ENCODE data around the gene WDR7.

WDR7 gene

GRCh38 chr18:57081899-57082298 is 430.7 kb downstream of the WDR7 start:
- WGBS, 2 donors (ENCODE audit: extremely low coverage in 2 of 2, insufficient read length in 2 of 2, insufficient replicate concordance in 1 of 2) = no CpG with 5 or more reads among the region's 10 CpGs

GRCh38 chr18:57083485-57083884 is 432.3 kb downstream of the WDR7 start:
- no peak overlapping the region for H3K27ac ChIP-seq (replicated peaks; ENCODE audit: low read length)
- no peak overlapping the region for H3K14ac ChIP-seq (ENCODE audit: low read length)
- H3K9me3 ChIP-seq (replicated peaks in 1 of 2; ENCODE audit: control insufficient read depth in 2 of 2, insufficient read depth in 1 of 2, low read depth in 1 of 2, low read length in 2 of 2) = peaks cover 0 to 2% of the 10 kb centered on the region in 2 donors
- H3K4me3 ChIP-seq (ENCODE audit: low read length in 2 of 2) = no peak overlapping the region
- no peak overlapping the region for H2BK5ac ChIP-seq (ENCODE audit: low read length)
- H3K27me3 ChIP-seq (ENCODE audit: control insufficient read depth in 3 of 3, insufficient read depth in 3 of 3, low read depth in 1 of 3, low read length in 3 of 3) = no peaks in the 10 kb centered on the region
- H2AK5ac ChIP-seq (ENCODE audit: low read depth, low read length) = no peak overlapping the region
- no peak overlapping the region for H3K18ac ChIP-seq (ENCODE audit: low read length)
- H2BK120ac ChIP-seq (ENCODE audit: low read depth, low read length) = no peak overlapping the region
- H3K23ac ChIP-seq (ENCODE audit: low read depth, low read length, poor library complexity) = no peak overlapping the region
- peaks cover 4% of the 10 kb centered on the region in 2 donors for H3K4me1 ChIP-seq (ENCODE audit: control insufficient read depth in 2 of 2, insufficient read depth in 1 of 2, low read depth in 1 of 2, low read length in 2 of 2)
- H3K79me1 ChIP-seq (ENCODE audit: low read depth, low read length) = no peaks in the 10 kb centered on the region
- DNase-seq (ENCODE audit: low spot score) = no peak
- WGBS, 2 donors (ENCODE audit: extremely low coverage in 2 of 2, insufficient read length in 2 of 2, insufficient replicate concordance in 1 of 2) = no CpG with 5 or more reads among the region's 2 CpGs
- no peak overlapping the region for H2AFZ ChIP-seq (ENCODE audit: low read length)
- no peaks in the 10 kb centered on the region for H3K36me3 ChIP-seq (replicated peaks in 1 of 2; ENCODE audit: control insufficient read depth in 2 of 2, insufficient read depth in 2 of 2, low read length in 2 of 2)
- H2BK15ac ChIP-seq (ENCODE audit: low read length) = no peak overlapping the region
- H3K4ac ChIP-seq (ENCODE audit: low read length) = no peak overlapping the region
- no peak overlapping the region for H3K4me2 ChIP-seq (ENCODE audit: insufficient read depth, low read length, poor library complexity, severe bottlenecking)
- no peak overlapping the region for H3K9ac ChIP-seq (ENCODE audit: low read depth, low read length, poor library complexity)
- no peak overlapping the region for H4K91ac ChIP-seq (ENCODE audit: low read depth, low read length, poor library complexity)
- H2BK12ac ChIP-seq (ENCODE audit: low read length) = no peak overlapping the region
- H4K8ac ChIP-seq (ENCODE audit: low read depth, low read length) = no peak overlapping the region

More at GRCh38 chr18:57081899-57082298, 430.7 kb downstream of the WDR7 start:
- Histone ChIP-seq H3K4me1 (ENCODE audit: control insufficient read depth in 2 of 2, insufficient read depth in 1 of 2, low read depth in 1 of 2, low read length in 2 of 2) (peaks cover 0 to 11% of the 10 kb centered on the region in 2 donors), H3K4me2 (ENCODE audit: insufficient read depth, low read length, poor library complexity, severe bottlenecking) (no peak overlapping the region), H3K36me3 (replicated peaks in 1 of 2; ENCODE audit: control insufficient read depth in 2 of 2, insufficient read depth in 2 of 2, low read length in 2 of 2) (no peaks in the 10 kb centered on the region), H2AK5ac (ENCODE audit: low read depth, low read length) (no peak overlapping the region), H3K9me3 (replicated peaks in 1 of 2; ENCODE audit: control insufficient read depth in 2 of 2, insufficient read depth in 1 of 2, low read depth in 1 of 2, low read length in 2 of 2) (peaks cover 0 to 2% of the 10 kb centered on the region in 2 donors), H4K91ac (ENCODE audit: low read depth, low read length, poor library complexity) (no peak overlapping the region), H3K14ac (ENCODE audit: low read length) (no peak overlapping the region), H4K8ac (ENCODE audit: low read depth, low read length) (no peak overlapping the region), H3K9ac (ENCODE audit: low read depth, low read length, poor library complexity) (no peak overlapping the region), H3K18ac (ENCODE audit: low read length) (no peak overlapping the region), H3K23ac (ENCODE audit: low read depth, low read length, poor library complexity) (no peak overlapping the region), H2BK5ac (ENCODE audit: low read length) (no peak overlapping the region), H3K27ac (replicated peaks; ENCODE audit: low read length) (no peak overlapping the region), H3K79me1 (ENCODE audit: low read depth, low read length) (no peaks in the 10 kb centered on the region), H2AFZ (ENCODE audit: low read length) (no peak overlapping the region), H3K4ac (ENCODE audit: low read length) (no peak overlapping the region), H2BK15ac (ENCODE audit: low read length) (no peak overlapping the region), H2BK12ac (ENCODE audit: low read length) (no peak overlapping the region), H3K27me3 (ENCODE audit: control insufficient read depth in 3 of 3, insufficient read depth in 3 of 3, low read depth in 1 of 3, low read length in 3 of 3) (no peaks in the 10 kb centered on the region), H2BK120ac (ENCODE audit: low read depth, low read length) (no peak overlapping the region), H3K4me3 (ENCODE audit: low read length in 2 of 2) (no peak overlapping the region)
- DNase-seq (ENCODE audit: low spot score) = no peak

GRCh38 chr18:57084331-57085271 is 433.4 kb downstream of the WDR7 start:
- Histone ChIP-seq H3K14ac (ENCODE audit: low read length) (no peak overlapping the region), H3K23ac (ENCODE audit: low read depth, low read length, poor library complexity) (no peak overlapping the region), H3K4ac (ENCODE audit: low read length) (no peak overlapping the region), H2BK5ac (ENCODE audit: low read length) (no peak overlapping the region), H3K79me1 (ENCODE audit: low read depth, low read length) (no peaks in the 10 kb centered on the region), H3K9me3 (replicated peaks in 1 of 2; ENCODE audit: control insufficient read depth in 2 of 2, insufficient read depth in 1 of 2, low read depth in 1 of 2, low read length in 2 of 2) (peaks cover 0 to 2% of the 10 kb centered on the region in 2 donors), H3K4me3 (ENCODE audit: low read length in 2 of 2) (no peak overlapping the region), H3K4me2 (ENCODE audit: insufficient read depth, low read length, poor library complexity, severe bottlenecking) (no peak overlapping the region), H2AFZ (ENCODE audit: low read length) (no peak overlapping the region), H2BK12ac (ENCODE audit: low read length) (no peak overlapping the region), H4K91ac (ENCODE audit: low read depth, low read length, poor library complexity) (no peak overlapping the region), H3K27me3 (ENCODE audit: control insufficient read depth in 3 of 3, insufficient read depth in 3 of 3, low read depth in 1 of 3, low read length in 3 of 3) (no peaks in the 10 kb centered on the region), H3K9ac (ENCODE audit: low read depth, low read length, poor library complexity) (no peak overlapping the region), H3K18ac (ENCODE audit: low read length) (no peak overlapping the region), H2BK120ac (ENCODE audit: low read depth, low read length) (no peak overlapping the region), H2BK15ac (ENCODE audit: low read length) (no peak overlapping the region), H2AK5ac (ENCODE audit: low read depth, low read length) (no peak overlapping the region), H3K27ac (replicated peaks; ENCODE audit: low read length) (no peak overlapping the region), H3K36me3 (replicated peaks in 1 of 2; ENCODE audit: control insufficient read depth in 2 of 2, insufficient read depth in 2 of 2, low read length in 2 of 2) (no peaks in the 10 kb centered on the region), H3K4me1 (ENCODE audit: control insufficient read depth in 2 of 2, insufficient read depth in 1 of 2, low read depth in 1 of 2, low read length in 2 of 2) (peaks cover 4% of the 10 kb centered on the region in 2 donors), H4K8ac (ENCODE audit: low read depth, low read length) (no peak overlapping the region)
- DNase-seq (ENCODE audit: low spot score) = no peak
- WGBS, 2 donors (ENCODE audit: extremely low coverage in 2 of 2, insufficient read length in 2 of 2, insufficient replicate concordance in 1 of 2) = no CpG with 5 or more reads among the region's 11 CpGs

GRCh38 chr18:57085371-57085770 is 434.2 kb downstream of the WDR7 start:
- WGBS, 2 donors (ENCODE audit: extremely low coverage in 2 of 2, insufficient read length in 2 of 2, insufficient replicate concordance in 1 of 2) = no CpG with 5 or more reads among the region's 7 CpGs
- Histone ChIP-seq H3K4me2 (ENCODE audit: insufficient read depth, low read length, poor library complexity, severe bottlenecking) (no peak overlapping the region), H3K9me3 (replicated peaks in 1 of 2; ENCODE audit: control insufficient read depth in 2 of 2, insufficient read depth in 1 of 2, low read depth in 1 of 2, low read length in 2 of 2) (peaks cover 0 to 2% of the 10 kb centered on the region in 2 donors), H3K79me1 (ENCODE audit: low read depth, low read length) (no peaks in the 10 kb centered on the region), H2AFZ (ENCODE audit: low read length) (no peak overlapping the region), H3K27ac (replicated peaks; ENCODE audit: low read length) (no peak overlapping the region), H3K18ac (ENCODE audit: low read length) (no peak overlapping the region), H3K9ac (ENCODE audit: low read depth, low read length, poor library complexity) (no peak overlapping the region), H4K91ac (ENCODE audit: low read depth, low read length, poor library complexity) (no peak overlapping the region), H3K27me3 (ENCODE audit: control insufficient read depth in 3 of 3, insufficient read depth in 3 of 3, low read depth in 1 of 3, low read length in 3 of 3) (no peaks in the 10 kb centered on the region), H2AK5ac (ENCODE audit: low read depth, low read length) (no peak overlapping the region), H2BK120ac (ENCODE audit: low read depth, low read length) (no peak overlapping the region), H3K14ac (ENCODE audit: low read length) (no peak overlapping the region), H2BK5ac (ENCODE audit: low read length) (no peak overlapping the region), H3K4me1 (ENCODE audit: control insufficient read depth in 2 of 2, insufficient read depth in 1 of 2, low read depth in 1 of 2, low read length in 2 of 2) (peaks cover 4% of the 10 kb centered on the region in 2 donors), H2BK12ac (ENCODE audit: low read length) (no peak overlapping the region), H4K8ac (ENCODE audit: low read depth, low read length) (no peak overlapping the region), H3K4me3 (ENCODE audit: low read length in 2 of 2) (no peak overlapping the region), H3K23ac (ENCODE audit: low read depth, low read length, poor library complexity) (no peak overlapping the region), H3K36me3 (replicated peaks in 1 of 2; ENCODE audit: control insufficient read depth in 2 of 2, insufficient read depth in 2 of 2, low read length in 2 of 2) (no peaks in the 10 kb centered on the region), H2BK15ac (ENCODE audit: low read length) (no peak overlapping the region), H3K4ac (ENCODE audit: low read length) (no peak overlapping the region)
- DNase-seq (ENCODE audit: low spot score) = no peak

Data from neuronal stem cell (in vitro differentiated cells).